HCT116 (cell line): ENCODE data around the gene SPACA4. TPM values are rescaled to one million over a fixed set of nuclear protein-coding genes. Genes with fewer than 3 reads are reported as not detected.

ENCODE experiments used
- ATAC-seq: fragments of 200-7000 bp; cut with Tn5 transposase; 2 replicates; pipeline ENCODE4 v1.9.1; 2020; ENCODE audit warnings: mild to moderate bottlenecking, moderate library complexity
- Bru-seq: library from RNA; stranded (reverse); fragments of 400-500 nt; gene quantifications from one replicate; lab custom pipeline; 2021; lab: Mats Ljungman, UMichigan
- BruChase-seq, 2 experiments: library from RNA; stranded (reverse); fragments of 400-500 nt; gene quantifications; one replicate each; lab custom pipeline; 2021; lab: Mats Ljungman, UMichigan
- BruUV-seq: library from RNA; stranded (reverse); fragments of 400-500 nt; replicated peaks from 2 replicates; lab custom pipeline; 2021; lab: Mats Ljungman, UMichigan
- CTCF ChIA-PET: fragments of 300-600 bp; sonication (Branson Sonifier 250); formaldehyde crosslinking; loops from one replicate; lab custom pipeline; 2021; ENCODE audit warnings: antibody characterized with exemption; lab: Charles Lee
- POLR2A ChIA-PET: fragments of 300-600, 350-600 bp; sonication (Branson Sonifier 250); formaldehyde crosslinking; loops from one replicate; lab custom pipeline; 2021; ENCODE audit warnings: antibody characterized with exemption; lab: Charles Lee
- RAD21 ChIA-PET, 2 experiments: fragments of 300-600 bp; sonication (Branson Sonifier 250); formaldehyde crosslinking; loops; one replicate each; lab custom pipeline; 2023; ENCODE audit warnings: low total read pairs in 2 of 2; ENCODE audit not compliant: uncharacterized antibody in 2 of 2, unreplicated experiment in 2 of 2, low non-redundant PET in 1 of 2; lab: Charles Lee
- DNase-seq: peaks from one replicate; pipeline ENCODE4 v3.0.0-alpha.2; 2010; ENCODE audit warnings: low read depth, low spot score
- H2AFZ ChIP-seq: fragments of 200-600 bp; shearing (Covaris generic), sonication (generic); 2 replicates; pipeline ENCODE4 v1.6.1; 2017; ENCODE audit warnings: low read depth, mixed run types, mixed read lengths, antibody characterized with exemption, low read length; ENCODE audit not compliant: poor library complexity, severe bottlenecking
- H3K27ac ChIP-seq: 2 replicates; pipeline ENCODE4 v1.5.1; 2012; ENCODE audit warnings: low read depth, low read length
- H3K27me3 ChIP-seq: fragments of 200-600 bp; sonication (generic); 2 replicates; pipeline ENCODE4 v1.6.1; 2016; ENCODE audit warnings: mixed run types, low read length, mixed read lengths; ENCODE audit not compliant: insufficient read depth
- H3K36me3 ChIP-seq, 2 experiments: fragments of 200-500 bp in 1 of 2; fragments of 200-600 bp in 1 of 2; sonication (Bioruptor generic) in 1 of 2; sonication (generic) in 1 of 2; 2 replicates each; pipeline versions ENCODE4 v1.5.1 to v1.6.1; 2014 to 2016; ENCODE audit warnings: low read length in 2 of 2, inconsistent platforms in 1 of 2, mixed read lengths in 1 of 2, mixed run types in 1 of 2; ENCODE audit not compliant: insufficient read depth in 2 of 2, control insufficient read depth in 1 of 2
- H3K4me1 ChIP-seq, 2 experiments: fragments of 200-600 bp in 1 of 2; sonication (generic) in 1 of 2; 2 replicates each; pipeline versions ENCODE4 v1.5.1 to v1.6.1; 2012 to 2017; ENCODE audit warnings: low read length in 2 of 2, inconsistent platforms in 1 of 2, mild to moderate bottlenecking in 1 of 2, mixed read lengths in 1 of 2, mixed run types in 1 of 2, moderate library complexity in 1 of 2; ENCODE audit not compliant: insufficient read depth in 2 of 2, control insufficient read depth in 1 of 2
- H3K4me2 ChIP-seq: fragments of 200-600 bp; sonication (generic); 2 replicates; pipeline ENCODE4 v1.6.1; 2017; ENCODE audit warnings: mixed run types, low read length, mixed read lengths
- H3K4me3 ChIP-seq, 2 experiments: fragments of 200-600 bp in 1 of 2; sonication (generic) in 1 of 2; replicated peaks in 1 of 2; 2 replicates each; pipeline ENCODE4 v1.5.1; 2011 to 2016; ENCODE audit warnings: low read length in 2 of 2, control low read depth in 1 of 2, low read depth in 1 of 2, mild to moderate bottlenecking in 1 of 2, mixed read lengths in 1 of 2, mixed run types in 1 of 2
- H3K79me2 ChIP-seq: fragments of 200-600 bp; sonication (generic); 2 replicates; pipeline ENCODE4 v1.6.1; 2017; ENCODE audit warnings: mild to moderate bottlenecking, mixed run types, low read length, moderate library complexity, mixed read lengths; ENCODE audit not compliant: insufficient read depth
- H3K9ac ChIP-seq: fragments of 200-600 bp; sonication (generic); 2 replicates; pipeline ENCODE4 v1.6.1; 2016; ENCODE audit warnings: low read length, mixed read lengths
- H3K9me2 ChIP-seq: fragments of 200-600 bp; sonication (generic), shearing (Covaris generic); 2 replicates; pipeline ENCODE4 v1.6.1; 2017; ENCODE audit warnings: mixed run types, mild to moderate bottlenecking, moderate library complexity; ENCODE audit not compliant: insufficient read depth
- H3K9me3 ChIP-seq, 2 experiments: fragments of 200-500 bp in 1 of 2; fragments of 200-600 bp in 1 of 2; sonication (Bioruptor generic) in 1 of 2; sonication (generic) in 1 of 2; 2 replicates each; pipeline ENCODE4 v1.6.1; 2014 to 2017; ENCODE audit warnings: low read length in 2 of 2, mixed read lengths in 2 of 2, inconsistent platforms in 1 of 2, low read depth in 1 of 2, mild to moderate bottlenecking in 1 of 2, mixed run types in 1 of 2, moderate library complexity in 1 of 2; ENCODE audit not compliant: control insufficient read depth in 1 of 2, insufficient read depth in 1 of 2
- H4K20me1 ChIP-seq: fragments of 200-600 bp; sonication (generic), shearing (Covaris generic); 2 replicates; pipeline ENCODE4 v1.6.1; 2017; ENCODE audit warnings: mixed run types, mild to moderate bottlenecking, moderate library complexity; ENCODE audit not compliant: insufficient read depth
- ATF3 ChIP-seq: IDR thresholded peaks from 2 replicates; pipeline ENCODE4 v1.6.1; 2012
- CEBPB ChIP-seq: IDR thresholded peaks from 2 replicates; pipeline ENCODE4 v1.6.1; 2012; ENCODE audit warnings: low read depth
- EGR1 ChIP-seq: IDR thresholded peaks from 2 replicates; pipeline ENCODE4 v1.6.1; 2012; ENCODE audit warnings: low read depth
- EZH2 ChIP-seq: fragments of 200-600 bp; sonication (generic); IDR thresholded peaks from 2 replicates; pipeline ENCODE4 v1.6.1; 2017; ENCODE audit warnings: antibody characterized with exemption, mixed run types
- EZH2phosphoT487 ChIP-seq: fragments of 200-600 bp; IDR thresholded peaks from 2 replicates; pipeline ENCODE4 v1.6.1; 2018; ENCODE audit warnings: antibody characterized with exemption, borderline replicate concordance
- FOSL1 ChIP-seq: IDR thresholded peaks from 2 replicates; pipeline ENCODE4 v1.6.1; 2012; ENCODE audit warnings: low read depth
- JUND ChIP-seq: IDR thresholded peaks from 2 replicates; pipeline ENCODE4 v1.6.1; 2012
- MAX ChIP-seq: IDR thresholded peaks from 2 replicates; pipeline ENCODE4 v1.6.1; 2012
- POLR2A ChIP-seq: IDR thresholded peaks from 2 replicates; pipeline ENCODE4 v1.7.0; 2011; ENCODE audit warnings: borderline replicate concordance; ENCODE audit not compliant: insufficient read depth, insufficient read length; ENCODE audit errors: extremely low read depth
- POLR2AphosphoS5 ChIP-seq: IDR thresholded peaks from 2 replicates; pipeline ENCODE4 v1.6.1; 2011; ENCODE audit warnings: mild to moderate bottlenecking, low read depth, low read length, moderate library complexity
- RAD21 ChIP-seq: IDR thresholded peaks from 2 replicates; pipeline ENCODE4 v1.6.1; 2012; ENCODE audit warnings: low read depth, mild to moderate bottlenecking
- SIN3A ChIP-seq: IDR thresholded peaks from 2 replicates; pipeline ENCODE4 v1.6.1; 2012; ENCODE audit warnings: low read depth
- SP1 ChIP-seq: IDR thresholded peaks from 2 replicates; pipeline ENCODE4 v1.6.1; 2012; ENCODE audit warnings: low read depth
- SRF ChIP-seq: IDR thresholded peaks from 2 replicates; pipeline ENCODE4 v1.6.1; 2012; ENCODE audit warnings: low read depth
- TCF7L2 ChIP-seq: IDR thresholded peaks from 2 replicates; pipeline ENCODE4 v1.7.0; 2011; ENCODE audit warnings: borderline replicate concordance, inconsistent platforms; ENCODE audit not compliant: insufficient read depth, insufficient read length; ENCODE audit errors: extremely low read depth
- ZBTB33 ChIP-seq: IDR thresholded peaks from 2 replicates; pipeline ENCODE4 v1.6.1; 2011; ENCODE audit warnings: mild to moderate bottlenecking, low read length, moderate library complexity; ENCODE audit not compliant: insufficient replicate concordance; ENCODE audit errors: extremely low read depth
- intact Hi-C: fragments of 100-400 bp; cut with micrococcal nuclease; formaldehyde crosslinking; loops from 2 replicates; pipeline ENCODE4 v1.10.0; 2022
- long read RNA-seq: library from polyadenylated mRNA; unstranded; transcript quantifications from one replicate; pipeline ENCODE4 v2.0.0, GENCODE V29; 2021; ENCODE audit not compliant: unreplicated experiment
- polyA plus RNA-seq: library from polyadenylated mRNA; unstranded; fragments of >200 nt; gene quantifications from 2 replicates; pipeline ENCODE4 v1.2.1, GENCODE V29; 2012; ENCODE audit warnings: missing spikeins
- total RNA-seq: library from RNA; stranded (reverse); gene quantifications from one replicate; pipeline ENCODE4 v1.2.1, GENCODE V29; 2021; ENCODE audit not compliant: unreplicated experiment
- TF ChIP-seq, protein P1 (sequence below), 3 experiments: fragments of 200-600 bp in 1 of 3; sonication (generic) in 1 of 3; IDR thresholded peaks in 2 of 3; conservative IDR thresholded peaks in 1 of 3; 2 replicates each; pipeline ENCODE4 v1.5.1; 2012 to 2017; ENCODE audit warnings: low read depth in 2 of 3, low read length in 2 of 3, antibody characterized with exemption in 1 of 3, borderline replicate concordance in 1 of 3, control low read depth in 1 of 3, mild to moderate bottlenecking in 1 of 3, mixed read lengths in 1 of 3, mixed run types in 1 of 3, moderate library complexity in 1 of 3; ENCODE audit not compliant: insufficient read depth in 1 of 3

Gene SPACA4, protein sequence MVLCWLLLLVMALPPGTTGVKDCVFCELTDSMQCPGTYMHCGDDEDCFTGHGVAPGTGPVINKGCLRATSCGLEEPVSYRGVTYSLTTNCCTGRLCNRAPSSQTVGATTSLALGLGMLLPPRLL
- total RNA-seq (not detected), Bru-seq, nascent RNA (not detected), BruChase-seq, experiment 1, labeled RNA remaining after a 6-hour chase (not detected), BruChase-seq, experiment 2, labeled RNA remaining after a 2-hour chase (not detected)
- polyA plus RNA-seq: 0.31 and 0.35 TPM in 2 replicates
- long read RNA-seq: 0 reads

GRCh38 chr19:48606463-48607358, at the start of gene SPACA4:
TSS of gene SPACA4 (plus strand) at chr19:48606742. CDS start at chr19:48606979, 237 bp downstream.
- ATAC-seq (no peak), DNase-seq (no peak)
- Histone ChIP-seq H3K27ac (no peak within 1 kb of the TSS), H3K79me2 (no peaks in the 10 kb centered on the region), H3K27me3 (no peaks in the 10 kb centered on the region), H3K9me3 (no peaks in the 10 kb centered on the region), H3K36me3 (no peaks in the 10 kb centered on the region), H3K4me3 (no peak within 1 kb of the TSS), H4K20me1 (no peaks in the 10 kb centered on the region), H3K9me2 (no peaks in the 10 kb centered on the region), H3K4me1 (peaks cover 5 to 12% of the 10 kb centered on the region in 2 experiments; a peak in 3 of 4 replicates), H3K9ac (no peak within 1 kb of the TSS), H2AFZ (no peak within 1 kb of the TSS), H3K4me2 (no peak within 1 kb of the TSS)
- ChIA-PET CTCF (interaction anchor here (0.7 kb wide), 1 partner anchor 116 kb away, joined by 3 read pairs; no protein-coding TSS in a partner anchor), POLR2A (interaction anchor here (2.1 kb wide), 1 partner anchor 12 kb away, joined by 9 read pairs; the partner anchor contains the start of genes RPL18 and SPHK2), RAD21 (no interaction called here)
- no TSS peak for BruUV-seq
- intact Hi-C loops: no loop called here
- no peak for TF ChIP-seq JUND
- no peak for TF ChIP-seq ATF3
- TF ChIP-seq EZH2phosphoT487: no peak
- no peak for TF ChIP-seq ZBTB33
- no peak for TF ChIP-seq SP1
- no peak for TF ChIP-seq FOSL1
- no peak for TF ChIP-seq TCF7L2
- TF ChIP-seq RAD21: no peak
- no peak for TF ChIP-seq POLR2AphosphoS5
- no peak for TF ChIP-seq CEBPB
- no peak for TF ChIP-seq SRF
- no peak for TF ChIP-seq EGR1
- TF ChIP-seq EZH2: no peak
- no peak for TF ChIP-seq SIN3A
- TF ChIP-seq, protein P1, sequence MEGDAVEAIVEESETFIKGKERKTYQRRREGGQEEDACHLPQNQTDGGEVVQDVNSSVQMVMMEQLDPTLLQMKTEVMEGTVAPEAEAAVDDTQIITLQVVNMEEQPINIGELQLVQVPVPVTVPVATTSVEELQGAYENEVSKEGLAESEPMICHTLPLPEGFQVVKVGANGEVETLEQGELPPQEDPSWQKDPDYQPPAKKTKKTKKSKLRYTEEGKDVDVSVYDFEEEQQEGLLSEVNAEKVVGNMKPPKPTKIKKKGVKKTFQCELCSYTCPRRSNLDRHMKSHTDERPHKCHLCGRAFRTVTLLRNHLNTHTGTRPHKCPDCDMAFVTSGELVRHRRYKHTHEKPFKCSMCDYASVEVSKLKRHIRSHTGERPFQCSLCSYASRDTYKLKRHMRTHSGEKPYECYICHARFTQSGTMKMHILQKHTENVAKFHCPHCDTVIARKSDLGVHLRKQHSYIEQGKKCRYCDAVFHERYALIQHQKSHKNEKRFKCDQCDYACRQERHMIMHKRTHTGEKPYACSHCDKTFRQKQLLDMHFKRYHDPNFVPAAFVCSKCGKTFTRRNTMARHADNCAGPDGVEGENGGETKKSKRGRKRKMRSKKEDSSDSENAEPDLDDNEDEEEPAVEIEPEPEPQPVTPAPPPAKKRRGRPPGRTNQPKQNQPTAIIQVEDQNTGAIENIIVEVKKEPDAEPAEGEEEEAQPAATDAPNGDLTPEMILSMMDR (IDR thresholded peaks at IDR 0.05 in 2 of 3, conservative IDR thresholded peaks at IDR 0.05 in 1 of 3; ENCODE audit: borderline replicate concordance in 1 of 3, insufficient read depth in 1 of 3, low read depth in 2 of 3, low read length in 2 of 3): no peak
- no peak for TF ChIP-seq POLR2A
- TF ChIP-seq MAX: no peak
